H1 (cell line): ENCODE results near the gene CST4. TPM values are rescaled to one million over a fixed set of nuclear protein-coding genes. Genes with fewer than 3 reads are reported as not detected.

Experiments
- CHD1 ChIP-seq: IDR thresholded peaks from 2 replicates; pipeline ENCODE4 v1.6.1; 2012; ENCODE audit warnings: low read depth, low read length, improper control_type of control experiment
- CHD7 ChIP-seq: fragments of 300-600 bp; sonication (generic); IDR thresholded peaks from 2 replicates; pipeline ENCODE4 v1.7.1; 2012; ENCODE audit warnings: low read length, moderate library complexity, mild to moderate bottlenecking, inconsistent platforms; ENCODE audit not compliant: insufficient replicate concordance
- polyA plus RNA-seq, 7 experiments: library from polyadenylated mRNA; depleted of rRNA in 3 of 7; stranded (reverse) in 5 of 7; unstranded in 2 of 7; fragments of >200 nt in 5 of 7; fragments of 200-250 nt in 2 of 7; gene quantifications; 1 replicate in 5 of 7; 2 replicates in 1 of 7; 4 replicates in 1 of 7; pipeline versions ENCODE4 v1.2.1 to v1.2.3, GENCODE V29; 2011 to 2013; ENCODE audit warnings: missing spikeins in 2 of 7, mixed read lengths in 2 of 7
- total RNA-seq: library from RNA; stranded (reverse); fragmentation: NEBNext Ultra II Directional; extraction: Animal tissue kit (Norgen Biotek cat#: 25700); gene quantifications from 2 replicates; pipeline ENCODE4 v1.2.1, GENCODE V29; 2021

Gene CST4
- total and polyA plus RNA-seq, 2 of the 8 experiments (the other 6 are each of a cell fraction or from before 2014, with no cell fraction given), result not detected

- TF ChIP-seq CHD7 (no peak), CHD1 (no peak)
Measured at GRCh38 chr20:23725102-23725501, 36.3 kb upstream of the CST4 start (continued).
